WI38 (cell line): ENCODE measurements around the gene KDM5C.

Source experiments
- H3K4me3 ChIP-seq: 2 replicates; pipeline ENCODE4 v1.5.1; 2011; ENCODE audit warnings: low read depth, mild to moderate bottlenecking, control low read depth, low read length
- CTCF ChIP-seq: IDR thresholded peaks from 2 replicates; pipeline ENCODE4 v1.5.1; 2012; ENCODE audit warnings: low read depth, mild to moderate bottlenecking, control low read depth, low read length

KDM5C gene

GRCh38 chrX:53239474-53239873, 14.5 kb upstream of the KDM5C start:
- no peak; the same call in 1 of the 2 replicates for TF ChIP-seq CTCF
- H3K4me3 ChIP-seq = no peak overlapping the region

- no peak for TF ChIP-seq CTCF
- H3K4me3 ChIP-seq = no peak overlapping the region
These were observed 12.0 kb upstream of the KDM5C start for GRCh38 chrX:53237056-53237455.

- no peak overlapping the region for H3K4me3 ChIP-seq
- no peak for TF ChIP-seq CTCF
These were observed 11.1 kb upstream of the KDM5C start for GRCh38 chrX:53236025-53236679.

- TF ChIP-seq CTCF = no peak
- no peak overlapping the region for H3K4me3 ChIP-seq
These were observed 10.6 kb upstream of the KDM5C start for GRCh38 chrX:53235566-53235965.

GRCh38 chrX:53234484-53234883, 9.5 kb upstream of the KDM5C start:
- no peak for TF ChIP-seq CTCF

GRCh38 chrX:53233536-53233935, 8.5 kb upstream of the KDM5C start:
- H3K4me3 ChIP-seq = no peak overlapping the region
- no peak for TF ChIP-seq CTCF

More at GRCh38 chrX:53234484-53234883, 9.5 kb upstream of the KDM5C start:
- no peak overlapping the region for H3K4me3 ChIP-seq

GRCh38 chrX:53230116-53230515, 5.1 kb upstream of the KDM5C start:
- TF ChIP-seq CTCF = no peak
- no peak overlapping the region for H3K4me3 ChIP-seq
